ENCODE measurements around the gene RNF113B. TPM values are rescaled to one million over a fixed set of nuclear protein-coding genes. Genes with fewer than 3 reads are reported as not detected.

RNF113B gene
- total and polyA plus RNA-seq, 2 donors (not counting 1 experiment from before 2014, with no cell fraction given) = not detected

GRCh38 chr13:98150832-98151479 lies 26.1 kb downstream of the RNF113B start:
- no peak overlapping the region for H3K27ac Mint-ChIP-seq
- H3K27me3 Mint-ChIP-seq = peaks cover 41% of the 10 kb centered on the region
- 74% methylated on average over 4 of the region's 8 CpGs for WGBS (ENCODE audit: insufficient coverage)

More at GRCh38 chr13:98150832-98151479, 26.1 kb downstream of the RNF113B start:
- DNase-seq (no peak), ATAC-seq (ENCODE audit: low read depth) (no peak)
- peaks cover 0 to 1% (median 0%) of the 10 kb centered on the region in 3 donors for H3K9me3 ChIP-seq (ENCODE audit: control extremely low read depth in 1 of 3, control insufficient read depth in 2 of 3, insufficient read depth in 1 of 3, low read length in 2 of 3)
- no peak overlapping the region for H2AFZ ChIP-seq (ENCODE audit: insufficient read depth, low read depth, low read length, poor library complexity, severe bottlenecking)
- H3K4me2 ChIP-seq (replicated peaks; ENCODE audit: low read depth, low read length, poor library complexity, severe bottlenecking) = no peak overlapping the region
- H3K27ac ChIP-seq (ENCODE audit: low read length in 2 of 2) = no peak overlapping the region
- ChIA-PET POLR2A (no interaction called here), CTCF (no interaction called here)
- H3K9ac ChIP-seq (ENCODE audit: low read length) = no peak overlapping the region
- no peaks in the 10 kb centered on the region for H3K79me2 ChIP-seq (ENCODE audit: control insufficient read depth, insufficient read depth, low read length)
- TF ChIP-seq EZH2 (IDR thresholded peaks at IDR 0.05; ENCODE audit: borderline replicate concordance, insufficient read depth, low read depth, low read length, poor library complexity, severe bottlenecking) (no peak), CTCF (IDR thresholded peaks at IDR 0.05) (no peak)
- no peaks in the 10 kb centered on the region for H4K20me1 ChIP-seq (ENCODE audit: control insufficient read depth, insufficient read depth, low read length, poor library complexity, severe bottlenecking)
- Mint-ChIP-seq H3K9me3 (ENCODE audit: insufficient read depth) (no peaks in the 10 kb centered on the region), H3K4me1 (no peaks in the 10 kb centered on the region), H3K4me3 (no peak overlapping the region)
- peaks cover 0 to 3% (median 0%) of the 10 kb centered on the region in 4 experiments for H3K27me3 ChIP-seq (replicated peaks in 1 of 4; ENCODE audit: control extremely low read depth in 1 of 4, control insufficient read depth in 3 of 4, insufficient read depth in 4 of 4, low read length in 3 of 4)
- no peaks in the 10 kb centered on the region for H3K4me1 ChIP-seq (ENCODE audit: control insufficient read depth in 2 of 2, insufficient read depth in 2 of 2, low read length in 2 of 2)
- no peaks in the 10 kb centered on the region for H3K36me3 ChIP-seq (replicated peaks in 1 of 2; ENCODE audit: control extremely low read depth in 1 of 2, control insufficient read depth in 1 of 2, extremely low read depth in 1 of 2, insufficient read depth in 2 of 2, low read length in 1 of 2)
- intact Hi-C loops (cut with micrococcal nuclease) = no loop called here
- no peak overlapping the region for H3K4me3 ChIP-seq (ENCODE audit: control extremely low read depth in 1 of 5, extremely low read depth in 1 of 5, insufficient read depth in 1 of 5, low read depth in 2 of 5, low read length in 4 of 5)

Data from B cell (primary cell).